Pancreas (tissue), 10 donors: ENCODE results near the gene SLIT3. TPM values are rescaled to one million over a fixed set of nuclear protein-coding genes. Genes with fewer than 3 reads are reported as not detected.
A peak's percentile ranks its signal among the peaks of the same experiment; 100 is the strongest.

ENCODE experiments used
- ATAC-seq, 4 donors: fragments of 200-7000 bp; cut with Tn5 transposase; one replicate each; pipeline versions ENCODE4 v1.8.0 to v1.9.1; 2020; ENCODE audit warnings: mild to moderate bottlenecking in 4 of 4, moderate library complexity in 4 of 4
- DNase-seq, 6 donors: peaks; one replicate each; pipeline ENCODE4 v3.0.0-alpha.2; 2020
- FAIRE-seq: peaks from 2 replicates; lab custom pipeline; 2012; peaks lifted over from hg19 to GRCh38; lab: Jason Lieb, UNC
- H3K27ac ChIP-seq, 4 donors: fragments of 200-600 bp; sonication (generic); 1 replicate in 3 of 4; 2 replicates in 1 of 4; pipeline versions ENCODE4 v1.5.0 to v1.8.0; 2020
- H3K27me3 ChIP-seq, 4 donors: fragments of 200-600 bp; one replicate each; pipeline ENCODE4 v1.8.0; 2021
- H3K36me3 ChIP-seq, 3 donors: fragments of 200-600 bp; sonication (generic) in 1 of 3; one replicate each; pipeline versions ENCODE4 v1.5.0 to v1.8.0; 2020 to 2021
- H3K4me1 ChIP-seq, 3 donors: fragments of 200-600 bp; one replicate each; pipeline ENCODE4 v1.8.0; 2021
- H3K4me3 ChIP-seq, 4 donors: fragments of 200-600 bp; sonication (generic) in 2 of 4; one replicate each; pipeline versions ENCODE4 v1.5.0 to v1.8.0; 2020 to 2021
- H3K9me3 ChIP-seq, 4 donors: fragments of 200-600 bp; one replicate each; pipeline ENCODE4 v1.8.0; 2021
- CTCF ChIP-seq, 4 donors: fragments of 200-600 bp; sonication (generic) in 3 of 4; IDR thresholded peaks; one replicate each; pipeline versions ENCODE4 v1.5.0 to v1.8.0; 2021; ENCODE audit warnings: antibody characterized with exemption in 4 of 4
- WGBS, 2 donors: extraction: QIAGEN DNeasy Blood & Tissue Kit; methylation state at CpG; one replicate each; pipeline ENCODE4 v1.1.7; 2013; 5-methylcytosine and 5-hydroxymethylcytosine counted together
- intact Hi-C, 3 donors: fragments of 100-400 bp; cut with DNase I; formaldehyde crosslinking; loops; one replicate each; pipeline versions ENCODE4 v1.11.1 to v1.14.2; 2022
- polyA plus RNA-seq, 2 donors: library from polyadenylated mRNA; stranded (reverse); fragments of 200-250 nt; gene quantifications; one replicate each; pipeline ENCODE4 v1.2.3, GENCODE V29; 2013
- total RNA-seq, 6 donors: library from RNA; stranded (reverse); fragmentation: NEBNext Ultra II Directional in 4 of 6; extraction: Animal tissue kit (Norgen Biotek cat#: 25700) in 4 of 6; gene quantifications; one replicate each; pipeline versions ENCODE4 v1.2.1 to v1.2.4, GENCODE V29; 2021 to 2023
- donor health status: healthy with polysubstance abuse.
- donor health status: DM: no; HTN: no; CAD: no; lungs with moderate emphysema.
- donor health status: DM: no; HTN: no; CAD: no.
- donor health status: control.
- donor health status: control.
- donor health status: Bipolar disorder and iron deficiency.
- donor health status: DM: yes; HTN: yes; CAD: no.
- donor health status: DM: no; HTN: no; CAD: no.
- donor health status: DM: no; HTN: no; CAD: no.
- donor health status: DM: yes; HTN: yes; CAD: no.

Gene SLIT3
- total and polyA plus RNA-seq, 8 donors, result 1.1 to 11.4 (median 2.1) TPM

GRCh38 chr5:169248550-169248949 lies 52.4 kb downstream of the SLIT3 start:
- Histone ChIP-seq H3K27ac (no peak overlapping the region), H3K27me3 (no peaks in the 10 kb centered on the region), H3K4me3 (no peak overlapping the region), H3K36me3 (no peaks in the 10 kb centered on the region), H3K4me1 (no peaks in the 10 kb centered on the region), H3K9me3 (no peaks in the 10 kb centered on the region)
- no peak for TF ChIP-seq CTCF (IDR thresholded peaks at IDR 0.05)
- DNase-seq (no peak), ATAC-seq (no peak), FAIRE-seq (no peak)
- intact Hi-C loops, result no loop called here
- WGBS, 2 donors, result 25 to 37% methylated on average over 3 of the region's 3 CpGs

- ATAC-seq (no peak), DNase-seq (no peak), FAIRE-seq (no peak)
- intact Hi-C loops, result no loop called here
- no peaks in the 10 kb centered on the region for H3K9me3 ChIP-seq
- TF ChIP-seq CTCF (IDR thresholded peaks at IDR 0.05), result no peak
- H3K36me3 ChIP-seq, result no peaks in the 10 kb centered on the region
- no peaks in the 10 kb centered on the region for H3K4me1 ChIP-seq
- 75 to 82% methylated on average over 3 of the region's 3 CpGs for WGBS, 2 donors
- no peaks in the 10 kb centered on the region for H3K27me3 ChIP-seq
- H3K4me3 ChIP-seq, result no peak overlapping the region
- no peak overlapping the region for H3K27ac ChIP-seq
Observed at GRCh38 chr5:169244812-169245211, 56.1 kb downstream of the SLIT3 start.

GRCh38 chr5:169243651-169244422 lies 57.1 kb downstream of the SLIT3 start:
- H3K27ac ChIP-seq, result no peak overlapping the region
- ATAC-seq (no peak), DNase-seq (no peak), FAIRE-seq (no peak)
- intact Hi-C loops, result no loop called here
- no peak overlapping the region for H3K4me3 ChIP-seq
- no peaks in the 10 kb centered on the region for H3K27me3 ChIP-seq
- WGBS, 2 donors, result 78 to 84% methylated on average over 10 of the region's 10 CpGs
- no peaks in the 10 kb centered on the region for H3K4me1 ChIP-seq
- TF ChIP-seq CTCF (IDR thresholded peaks at IDR 0.05), result no peak
- no peaks in the 10 kb centered on the region for H3K36me3 ChIP-seq
- no peaks in the 10 kb centered on the region for H3K9me3 ChIP-seq

GRCh38 chr5:169242849-169243186 lies 58.1 kb downstream of the SLIT3 start:
- Histone ChIP-seq H3K27ac (no peak overlapping the region), H3K27me3 (no peaks in the 10 kb centered on the region), H3K36me3 (no peaks in the 10 kb centered on the region), H3K4me3 (no peak overlapping the region), H3K4me1 (no peaks in the 10 kb centered on the region), H3K9me3 (no peaks in the 10 kb centered on the region)
- intact Hi-C loops, result no loop called here
- no peak for TF ChIP-seq CTCF (IDR thresholded peaks at IDR 0.05)
- no peak for FAIRE-seq
- no peak for DNase-seq
- no peak for ATAC-seq
- 60 to 62% methylated on average over 2 of the region's 2 CpGs for WGBS, 2 donors

GRCh38 chr5:169242175-169242848 lies 58.6 kb downstream of the SLIT3 start:
- no peaks in the 10 kb centered on the region for H3K27me3 ChIP-seq
- intact Hi-C loops, result no loop called here
- H3K27ac ChIP-seq, result no peak overlapping the region
- H3K36me3 ChIP-seq, result no peaks in the 10 kb centered on the region
- no peaks in the 10 kb centered on the region for H3K4me1 ChIP-seq
- WGBS, 2 donors, result 39 to 46% methylated on average over 4 of the region's 4 CpGs
- no peak for TF ChIP-seq CTCF (IDR thresholded peaks at IDR 0.05)
- no peaks in the 10 kb centered on the region for H3K9me3 ChIP-seq
- no peak overlapping the region for H3K4me3 ChIP-seq
- DNase-seq, result no peak
- no peak for FAIRE-seq
- peak in 1 of 4 donors; percentile 21 for ATAC-seq
